HG03025 (cell line): ENCODE measurements around the gene CHRNA7.

ENCODE experiments used
- ATAC-seq: cut with Tn5 transposase; IDR thresholded peaks from one replicate; pipeline ENCODE4 v1.9.1; 2021; ENCODE audit warnings: mild to moderate bottlenecking, moderate library complexity; ENCODE audit not compliant: unreplicated experiment, low FRiP score

Gene CHRNA7

GRCh38 chr15:32060706-32061105 lies 30.4 kb downstream of the CHRNA7 start:
- no peak for ATAC-seq

GRCh38 chr15:32067115-32067514 lies 36.8 kb downstream of the CHRNA7 start:
- ATAC-seq, result no peak

DNA sequence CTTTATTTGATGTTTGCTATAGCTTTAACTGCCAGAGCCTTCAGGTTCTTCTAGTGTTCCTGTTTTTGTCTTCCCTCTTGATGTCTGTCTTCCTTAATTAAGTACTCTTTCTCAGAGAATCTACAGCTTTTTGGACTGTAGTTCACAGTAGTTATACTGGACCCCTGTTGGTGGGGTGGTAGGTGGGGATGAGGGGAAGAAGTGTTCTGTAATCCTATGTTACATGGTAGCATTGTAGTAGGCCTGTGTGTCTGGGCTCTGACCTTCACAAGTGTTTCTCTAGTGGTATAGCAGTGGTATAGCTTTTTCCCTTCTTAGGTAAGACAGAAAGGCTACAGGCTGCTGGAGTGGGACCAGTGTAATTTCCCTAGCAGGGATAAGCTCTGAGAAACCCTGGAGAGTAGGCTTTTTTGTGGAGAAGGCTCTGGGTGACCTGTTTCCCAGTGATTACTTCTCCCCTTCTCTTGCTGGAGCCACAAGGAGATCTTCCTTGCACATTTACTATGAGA lies 59.6 kb downstream of the CHRNA7 start:
- ATAC-seq, result no peak

GRCh38 chr15:32091505-32092380 lies 61.4 kb downstream of the CHRNA7 start:
- no peak for ATAC-seq

- ATAC-seq, result no peak
These were observed 65.9 kb downstream of the CHRNA7 start for GRCh38 chr15:32096213-32096612.

GRCh38 chr15:32096916-32097617 lies 66.8 kb downstream of the CHRNA7 start:
- no peak for ATAC-seq

- no peak for ATAC-seq
These were observed 67.7 kb downstream of the CHRNA7 start for GRCh38 chr15:32098033-32098432.

DNA sequence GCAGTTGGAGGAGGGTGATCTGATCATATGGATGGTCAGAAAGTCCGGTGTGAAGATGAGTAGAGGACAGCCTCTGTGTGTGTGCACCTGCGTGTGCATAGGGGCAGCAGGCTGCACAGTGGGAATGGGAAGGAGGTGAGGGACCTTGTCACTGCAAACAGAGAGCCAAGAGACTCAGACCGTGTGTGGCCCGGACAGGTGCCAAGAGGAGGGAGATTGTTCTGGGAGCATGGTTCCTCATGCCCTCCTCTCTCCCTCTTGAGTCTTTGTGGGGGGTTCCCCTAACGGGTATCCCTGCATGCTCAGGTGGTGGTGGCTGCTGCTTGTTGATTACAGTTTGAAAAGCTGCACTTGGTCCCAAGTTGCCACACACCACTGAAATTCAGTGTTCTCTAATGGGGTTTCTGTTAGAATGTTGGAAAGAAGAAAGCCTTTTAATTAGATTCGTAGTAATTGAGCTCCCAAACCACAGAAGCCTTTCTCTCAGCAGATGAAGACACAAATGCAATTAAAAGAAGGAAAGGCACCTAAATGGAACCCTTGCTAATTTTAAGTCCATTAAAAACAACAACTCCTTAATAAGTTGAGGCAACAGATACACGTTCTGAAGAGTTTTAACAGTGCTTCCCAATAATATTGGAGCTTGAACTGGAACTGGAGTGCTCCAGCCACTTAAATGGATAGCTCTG lies 68.9 kb downstream of the CHRNA7 start:
- ATAC-seq, result no peak

DNA sequence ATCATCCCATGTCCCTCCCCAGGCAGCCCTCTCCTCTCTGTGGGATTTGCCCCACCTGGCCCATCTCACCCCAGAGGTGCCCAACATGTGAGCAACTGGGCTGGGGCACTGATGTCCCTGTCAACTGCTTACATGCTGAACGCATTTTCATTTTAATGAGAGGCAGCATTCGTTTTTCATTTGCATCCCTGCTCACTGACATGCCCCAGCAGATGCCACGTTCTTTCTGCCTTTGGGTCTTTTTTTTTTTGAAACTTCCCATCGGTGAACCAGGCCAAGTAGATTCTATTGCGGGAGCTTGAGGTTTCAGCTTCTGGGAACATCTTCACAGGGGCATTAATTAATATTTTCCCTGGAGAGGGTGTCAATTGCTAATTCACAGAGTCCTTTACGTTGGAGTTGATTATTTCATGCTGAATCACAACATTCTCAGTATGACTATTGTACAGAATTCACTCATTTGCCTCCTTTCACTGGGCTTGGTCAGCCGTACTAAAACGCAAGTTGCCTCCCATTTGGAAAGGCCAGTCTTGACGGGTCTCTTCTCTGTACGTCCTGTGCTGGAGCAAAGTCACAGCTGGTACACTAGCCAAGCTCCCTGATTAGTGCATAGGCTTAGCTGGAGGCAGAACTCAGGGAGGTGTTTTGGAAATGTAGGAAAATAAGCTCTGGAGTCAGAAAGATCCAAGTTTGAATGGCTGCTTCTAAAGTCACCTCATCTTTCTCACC lies 69.8 kb downstream of the CHRNA7 start:
- ATAC-seq, result no peak

GRCh38 chr15:32104061-32104995 lies 74.0 kb downstream of the CHRNA7 start:
- no peak for ATAC-seq

DNA sequence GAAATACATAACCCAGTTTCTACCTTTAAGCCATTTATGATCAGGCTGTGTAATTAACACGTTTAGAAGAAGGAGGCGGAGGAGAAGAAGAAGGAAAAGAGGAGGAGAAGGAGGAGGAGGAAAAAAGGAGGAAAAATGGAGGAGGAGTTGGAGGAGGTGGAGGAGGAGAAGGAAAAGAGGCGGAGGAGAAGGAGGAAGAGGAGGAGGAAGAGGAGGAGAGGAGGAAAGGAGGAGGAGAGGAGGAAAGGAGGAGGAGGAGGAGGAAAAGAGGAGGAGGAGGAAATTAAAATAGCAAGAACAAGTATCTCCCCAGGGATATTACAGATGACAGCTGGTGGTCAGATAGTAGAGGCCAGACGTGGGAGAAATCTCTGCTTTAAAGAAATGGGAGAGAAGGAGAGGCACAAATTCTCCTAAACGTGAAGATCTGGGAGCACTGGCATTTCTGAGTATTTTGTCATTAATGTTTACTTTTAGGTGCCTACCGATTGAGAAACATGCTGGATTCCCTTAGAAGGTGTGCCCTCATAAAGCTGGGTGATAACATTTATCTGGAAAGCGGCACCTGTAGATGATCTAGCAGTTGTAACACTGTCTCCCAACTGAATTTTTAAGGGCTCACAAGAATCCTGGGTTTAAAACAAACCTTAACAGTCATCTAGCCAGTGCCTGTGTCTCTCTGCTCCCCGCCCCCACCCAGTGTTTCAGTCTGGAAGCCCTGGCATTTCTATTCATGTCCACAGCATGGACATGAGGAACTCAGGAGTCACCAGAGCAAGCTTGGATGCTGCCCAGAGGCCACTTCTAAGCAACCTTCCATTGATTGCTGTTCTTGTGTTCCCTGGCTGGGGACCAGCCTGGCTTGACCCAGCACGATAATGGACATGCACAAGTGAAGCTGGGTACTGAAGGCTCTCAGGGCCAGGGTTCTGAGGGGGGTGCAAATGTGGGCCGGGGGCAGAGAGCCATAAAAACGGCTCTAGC lies 75.2 kb downstream of the CHRNA7 start:
- no peak for ATAC-seq

GRCh38 chr15:32106401-32107381 lies 76.4 kb downstream of the CHRNA7 start:
- no peak for ATAC-seq

GRCh38 chr15:32107477-32108080 lies 77.3 kb downstream of the CHRNA7 start:
- ATAC-seq, result no peak

DNA sequence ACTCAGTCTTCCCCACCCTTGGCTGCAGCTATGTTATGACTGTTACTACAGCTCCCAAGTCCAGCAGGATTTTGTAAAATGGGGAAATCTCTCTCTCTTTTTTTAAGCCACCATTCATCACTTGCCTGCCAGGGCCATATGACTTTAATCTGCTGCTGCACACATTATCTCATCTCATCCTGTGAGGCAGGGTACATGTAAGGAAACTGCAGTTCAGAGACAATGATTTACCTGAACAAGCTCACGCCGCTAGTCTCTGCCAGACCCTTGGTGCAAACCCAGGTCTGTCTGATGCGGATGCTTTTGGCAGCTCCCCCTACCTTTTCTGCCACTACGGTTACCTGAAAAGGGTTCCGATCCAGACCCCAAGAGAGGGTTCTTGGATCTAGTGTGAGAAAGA lies 78.3 kb downstream of the CHRNA7 start:
- no peak for ATAC-seq

GRCh38 chr15:32112101-32112500 lies 81.8 kb downstream of the CHRNA7 start:
- no peak for ATAC-seq

DNA sequence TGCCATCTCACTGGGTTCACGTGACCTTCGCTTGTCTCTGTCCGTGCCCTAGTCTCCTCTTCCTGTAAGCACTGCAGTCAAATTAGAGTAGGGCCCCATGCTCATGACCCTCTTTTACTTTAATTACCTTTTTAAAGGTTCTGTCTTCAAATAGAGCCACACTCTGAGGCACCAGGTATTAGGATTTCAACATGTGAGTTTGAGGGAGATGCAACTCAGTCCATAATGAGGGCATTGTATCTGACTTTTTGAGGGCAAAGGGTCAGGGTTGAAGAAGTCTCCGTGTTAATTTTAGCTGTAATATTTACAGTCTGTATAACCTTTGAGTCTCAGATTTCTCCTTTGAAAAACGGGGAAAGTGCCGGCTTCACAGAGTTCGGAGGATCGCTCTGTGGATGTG lies 82.9 kb downstream of the CHRNA7 start:
- ATAC-seq, result no peak

DNA sequence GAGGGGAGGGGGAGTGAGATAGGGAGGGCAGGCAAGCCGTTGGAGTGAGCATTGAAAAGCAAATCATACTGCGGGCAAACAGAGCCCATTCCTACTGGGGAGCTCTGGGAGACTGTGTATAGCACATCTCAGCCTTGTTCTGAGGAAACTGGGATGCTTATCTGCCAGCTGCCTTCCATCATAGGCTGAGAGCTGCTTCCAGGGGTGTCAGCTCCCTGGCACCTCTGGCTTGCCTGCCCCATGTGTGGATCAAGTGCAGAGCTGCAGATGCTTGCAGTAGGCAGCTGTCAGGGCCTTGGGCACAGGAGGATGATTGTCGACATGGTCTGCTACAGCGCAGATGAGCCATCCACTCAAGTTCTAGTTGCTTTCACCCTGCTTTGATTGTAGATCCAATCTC lies 86.8 kb downstream of the CHRNA7 start:
- no peak for ATAC-seq
